Left ventricle myocardium inferior (tissue), 1 donor: ENCODE results near the gene PSG4. TPM values are rescaled to one million over a fixed set of nuclear protein-coding genes. Genes with fewer than 3 reads are reported as not detected.
"Not testable (repeated sequence)": the region's sequence is repeated elsewhere in the genome, so short reads cannot be mapped to it uniquely, and the experiment has no call there.

Source experiments
- DNase-seq: peaks from one replicate; pipeline ENCODE4 v3.0.0-alpha.2; 2020
- H3K27ac ChIP-seq: fragments of 200-600 bp; replicated peaks from 2 replicates; pipeline ENCODE4 v1.8.0; 2021
- H3K27me3 ChIP-seq: fragments of 200-600 bp; 2 replicates; pipeline ENCODE4 v1.8.0; 2021; ENCODE audit warnings: low read depth
- H3K36me3 ChIP-seq: fragments of 200-600 bp; 2 replicates; pipeline ENCODE4 v1.8.0; 2021
- H3K4me1 ChIP-seq: fragments of 200-600 bp; 2 replicates; pipeline ENCODE4 v1.8.0; 2021
- H3K4me3 ChIP-seq: fragments of 200-600 bp; 2 replicates; pipeline ENCODE4 v1.8.0; 2021; ENCODE audit warnings: mild to moderate bottlenecking, moderate library complexity
- H3K9me3 ChIP-seq: fragments of 200-600 bp; replicated peaks from 2 replicates; pipeline ENCODE4 v1.8.0; 2021
- intact Hi-C: fragments of 100-400 bp; cut with micrococcal nuclease; formaldehyde crosslinking; loops from one replicate; pipeline ENCODE4 v1.11.0; 2022
- total RNA-seq: library from RNA; stranded (reverse); fragmentation: NEBNext Ultra II Directional; extraction: Animal tissue kit (Norgen Biotek cat#: 25700); gene quantifications from one replicate; pipeline ENCODE4 v1.2.1, GENCODE V29; 2021
- TF ChIP-seq, protein P1 (sequence below): fragments of 200-600 bp; IDR thresholded peaks from 2 replicates; pipeline ENCODE4 v1.8.0; 2021; ENCODE audit warnings: antibody characterized with exemption, mild to moderate bottlenecking, borderline replicate concordance
- donor health status: DM: no; HTN: yes; CAD: no; lungs with severe emphysema.

PSG4 gene
- total RNA-seq, 1 donor from 2014 or later: not detected

DNA sequence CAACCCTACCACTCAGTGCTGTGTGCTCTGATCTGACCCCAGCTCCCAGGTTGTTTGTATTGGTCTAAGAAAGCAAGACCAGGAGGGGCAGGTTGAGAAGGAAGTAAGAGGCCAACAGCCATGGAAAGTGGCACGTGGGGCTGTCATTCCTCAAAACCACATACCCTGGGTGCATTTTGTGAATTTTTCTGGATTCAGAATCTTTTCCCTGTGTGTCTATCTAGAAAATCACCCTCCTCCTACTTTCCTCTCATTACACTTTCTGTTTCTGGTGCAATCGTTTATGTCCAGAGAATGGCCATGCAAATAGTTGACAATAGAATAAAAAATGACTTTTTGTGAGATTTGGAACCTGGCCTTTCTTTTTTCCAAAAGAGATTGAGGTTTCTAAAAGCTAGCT, 43.2 kb downstream of the PSG4 start:
- H3K9me3 ChIP-seq, intact Hi-C loops: not testable (repeated sequence)

DNA sequence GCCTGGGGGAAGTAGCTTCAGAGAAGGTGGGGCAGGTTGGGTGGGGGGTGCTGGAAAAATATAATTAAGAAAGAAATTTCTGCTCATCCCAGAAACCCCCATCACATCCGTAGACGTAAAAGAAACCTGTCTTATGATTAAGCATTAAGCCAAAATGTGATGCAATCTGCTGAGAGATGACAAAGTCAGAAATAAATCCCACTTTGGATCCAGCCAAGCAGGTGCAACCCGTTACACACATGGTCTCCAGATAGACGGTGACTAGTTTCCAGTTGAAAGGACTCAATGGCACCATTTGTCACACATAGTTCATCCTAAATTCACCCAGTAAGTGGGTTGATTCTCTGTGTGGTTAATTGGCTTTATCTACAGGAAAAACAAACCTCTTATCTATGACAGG, 53.2 kb downstream of the PSG4 start:
- intact Hi-C loops: no loop called here
- Histone ChIP-seq H3K36me3 (no peaks in the 10 kb centered on the region), H3K27me3 (peaks cover 4% of the 10 kb centered on the region), H3K9me3 (peaks cover 2% of the 10 kb centered on the region), H3K4me3 (no peak overlapping the region), H3K4me1 (no peaks in the 10 kb centered on the region), H3K27ac (no peak overlapping the region)
- DNase-seq: no peak
- TF ChIP-seq, protein P1, sequence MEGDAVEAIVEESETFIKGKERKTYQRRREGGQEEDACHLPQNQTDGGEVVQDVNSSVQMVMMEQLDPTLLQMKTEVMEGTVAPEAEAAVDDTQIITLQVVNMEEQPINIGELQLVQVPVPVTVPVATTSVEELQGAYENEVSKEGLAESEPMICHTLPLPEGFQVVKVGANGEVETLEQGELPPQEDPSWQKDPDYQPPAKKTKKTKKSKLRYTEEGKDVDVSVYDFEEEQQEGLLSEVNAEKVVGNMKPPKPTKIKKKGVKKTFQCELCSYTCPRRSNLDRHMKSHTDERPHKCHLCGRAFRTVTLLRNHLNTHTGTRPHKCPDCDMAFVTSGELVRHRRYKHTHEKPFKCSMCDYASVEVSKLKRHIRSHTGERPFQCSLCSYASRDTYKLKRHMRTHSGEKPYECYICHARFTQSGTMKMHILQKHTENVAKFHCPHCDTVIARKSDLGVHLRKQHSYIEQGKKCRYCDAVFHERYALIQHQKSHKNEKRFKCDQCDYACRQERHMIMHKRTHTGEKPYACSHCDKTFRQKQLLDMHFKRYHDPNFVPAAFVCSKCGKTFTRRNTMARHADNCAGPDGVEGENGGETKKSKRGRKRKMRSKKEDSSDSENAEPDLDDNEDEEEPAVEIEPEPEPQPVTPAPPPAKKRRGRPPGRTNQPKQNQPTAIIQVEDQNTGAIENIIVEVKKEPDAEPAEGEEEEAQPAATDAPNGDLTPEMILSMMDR: no peak

More for the DNA sequence above, 43.2 kb downstream of the PSG4 start:
- not testable (repeated sequence) for H3K4me3 ChIP-seq, H3K27ac ChIP-seq, H3K27me3 ChIP-seq, DNase-seq, H3K4me1 ChIP-seq, H3K36me3 ChIP-seq

DNA sequence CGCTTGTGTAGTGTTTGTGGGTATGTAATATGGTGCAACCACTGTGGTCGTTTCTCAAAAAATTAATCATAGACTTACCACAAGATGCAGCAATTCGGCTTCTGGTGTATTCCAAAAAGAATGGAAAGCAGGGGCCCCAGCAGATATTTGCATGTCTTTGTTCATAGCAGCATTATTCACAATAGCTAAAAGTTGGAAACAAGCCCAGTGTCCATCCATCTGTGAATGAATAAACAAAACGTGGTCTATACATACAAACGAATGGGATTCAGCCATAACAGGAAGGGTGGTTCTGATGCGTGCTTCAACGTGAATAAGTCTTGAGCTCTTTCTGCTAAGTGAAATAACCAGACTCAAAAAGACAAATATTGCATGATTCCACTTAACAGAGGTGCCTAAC, 55.6 kb downstream of the PSG4 start:
- intact Hi-C loops, H3K4me1 ChIP-seq, H3K27ac ChIP-seq, H3K36me3 ChIP-seq, H3K27me3 ChIP-seq, H3K4me3 ChIP-seq, H3K9me3 ChIP-seq, DNase-seq: not testable (repeated sequence)

DNA sequence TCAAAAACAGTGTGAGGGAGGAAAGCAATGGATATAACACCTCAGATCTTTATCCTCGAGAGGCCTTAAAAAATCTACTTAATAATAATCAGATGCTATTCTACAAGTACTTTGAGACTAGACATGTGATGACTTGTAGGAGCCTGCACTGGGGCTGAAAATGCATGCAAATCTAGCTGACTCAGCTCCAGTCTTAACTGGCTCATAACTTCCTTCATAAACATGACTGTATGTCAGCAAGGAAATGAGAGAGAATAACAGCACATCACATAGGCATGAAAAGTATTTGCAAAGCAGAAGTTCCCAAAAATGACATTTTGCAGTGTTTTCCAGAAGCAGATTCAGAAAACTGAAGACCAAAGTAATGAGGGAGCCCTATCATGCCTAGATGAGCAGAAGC, 57.2 kb downstream of the PSG4 start:
- Histone ChIP-seq H3K4me3 (no peak overlapping the region), H3K27me3 (peaks cover 7% of the 10 kb centered on the region), H3K4me1 (no peaks in the 10 kb centered on the region), H3K36me3 (no peaks in the 10 kb centered on the region), H3K27ac (no peak overlapping the region), H3K9me3 (no peaks in the 10 kb centered on the region)
- TF ChIP-seq, protein P1: no peak
- intact Hi-C loops: no loop called here
- DNase-seq: no peak

Other genes with a start within 250 kb of the PSG4 start
- gene PSG11, start 179.2 kb downstream of the PSG4 start, total RNA-seq: not detected
- not detected for gene PSG2, start 122.9 kb downstream of the PSG4 start, total RNA-seq
- gene PSG5, start 19.1 kb downstream of the PSG4 start, total RNA-seq: not detected
- not detected for gene PSG9, start 63.9 kb upstream of the PSG4 start, total RNA-seq
- gene CD177, start 148.0 kb upstream of the PSG4 start, total RNA-seq: 0.14 TPM
- not detected for gene TEX101, start 209.3 kb upstream of the PSG4 start, total RNA-seq